UCSD-AML1 (cell line): ENCODE measurements around the gene ZCRB1.
A peak's percentile ranks its signal among the peaks of the same experiment; 100 is the strongest.
"Not testable (repeated sequence)": the region's sequence is repeated elsewhere in the genome, so short reads cannot be mapped to it uniquely, and the experiment has no call there.

Experiments used
- DNase-seq: peaks from one replicate; lab custom pipeline; 2025; ENCODE audit not compliant: unreplicated experiment; lab: John Stamatoyannopoulos, UW

The ZCRB1 gene, protein sequence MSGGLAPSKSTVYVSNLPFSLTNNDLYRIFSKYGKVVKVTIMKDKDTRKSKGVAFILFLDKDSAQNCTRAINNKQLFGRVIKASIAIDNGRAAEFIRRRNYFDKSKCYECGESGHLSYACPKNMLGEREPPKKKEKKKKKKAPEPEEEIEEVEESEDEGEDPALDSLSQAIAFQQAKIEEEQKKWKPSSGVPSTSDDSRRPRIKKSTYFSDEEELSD

DNA sequence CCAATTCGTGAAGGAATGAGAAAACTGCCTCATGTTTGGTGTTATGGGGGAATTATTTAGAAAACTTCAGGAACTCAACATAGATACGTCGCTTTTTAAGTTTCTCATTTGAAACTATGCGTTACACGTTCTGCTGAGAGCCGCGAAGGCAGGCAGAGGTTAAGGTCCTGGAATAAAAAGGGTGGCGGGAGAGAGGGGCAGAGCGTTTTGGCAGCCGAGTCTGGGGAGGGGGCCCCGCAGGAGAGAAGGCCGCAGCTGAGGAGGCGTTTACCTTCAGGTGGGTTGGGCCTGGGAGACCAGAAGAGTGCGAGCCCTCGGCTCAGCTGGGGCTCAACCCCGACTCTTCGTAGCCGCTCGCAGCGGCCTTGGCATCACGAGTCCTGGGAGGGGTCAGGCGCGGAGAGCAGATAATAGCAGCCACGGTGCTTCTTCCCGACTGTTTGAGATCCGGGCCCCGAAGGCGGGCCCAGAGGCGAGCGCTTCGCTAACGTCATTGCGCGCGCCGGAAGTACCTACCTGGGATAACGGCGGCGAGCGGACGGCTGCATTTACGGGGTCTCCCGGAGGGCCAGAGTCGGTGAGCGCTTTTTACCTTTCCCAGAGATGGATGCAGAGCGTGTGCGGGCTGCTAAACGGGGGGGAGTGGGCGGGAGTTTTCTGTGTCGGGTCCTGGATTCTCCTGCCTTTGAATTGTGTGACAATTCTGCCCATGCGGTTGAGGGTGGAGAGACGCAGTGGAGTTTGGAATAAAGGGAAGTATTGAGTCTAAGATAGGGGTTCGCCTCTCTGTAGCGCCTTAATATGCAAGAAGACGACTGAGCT is at the start of gene ZCRB1, which contains the start of gene PPHLN1:
Gene ZCRB1 (minus strand): TSS at position 442 of the 822 bp plus-strand sequence. CDS start 1,992 bp downstream, outside the sequence.
Gene PPHLN1 (plus strand): TSS at position 515 of the 822 bp plus-strand sequence. CDS start 9,736 bp downstream, outside the sequence.
- DNase-seq: peak; percentile 85

DNA sequence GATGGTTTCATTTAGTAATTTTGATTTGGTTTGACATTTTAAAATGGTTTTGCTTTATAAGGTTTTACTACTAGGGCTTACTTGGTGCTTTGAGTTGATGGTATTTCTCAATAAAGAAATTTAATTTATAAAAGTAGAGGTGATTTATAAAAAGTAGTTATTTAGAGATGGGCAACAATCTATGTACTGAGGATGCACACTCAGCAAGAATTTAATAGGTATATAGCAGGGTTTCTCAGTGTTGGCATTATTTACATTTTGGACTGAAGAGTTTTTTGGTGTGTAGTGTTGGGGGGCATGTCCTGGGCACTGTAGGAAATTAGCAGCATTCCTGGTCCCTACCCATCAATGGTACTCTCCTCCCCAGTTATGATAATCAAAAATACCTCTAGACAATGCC is 47.8 kb upstream of the ZCRB1 start:
- DNase-seq: no peak

DNA sequence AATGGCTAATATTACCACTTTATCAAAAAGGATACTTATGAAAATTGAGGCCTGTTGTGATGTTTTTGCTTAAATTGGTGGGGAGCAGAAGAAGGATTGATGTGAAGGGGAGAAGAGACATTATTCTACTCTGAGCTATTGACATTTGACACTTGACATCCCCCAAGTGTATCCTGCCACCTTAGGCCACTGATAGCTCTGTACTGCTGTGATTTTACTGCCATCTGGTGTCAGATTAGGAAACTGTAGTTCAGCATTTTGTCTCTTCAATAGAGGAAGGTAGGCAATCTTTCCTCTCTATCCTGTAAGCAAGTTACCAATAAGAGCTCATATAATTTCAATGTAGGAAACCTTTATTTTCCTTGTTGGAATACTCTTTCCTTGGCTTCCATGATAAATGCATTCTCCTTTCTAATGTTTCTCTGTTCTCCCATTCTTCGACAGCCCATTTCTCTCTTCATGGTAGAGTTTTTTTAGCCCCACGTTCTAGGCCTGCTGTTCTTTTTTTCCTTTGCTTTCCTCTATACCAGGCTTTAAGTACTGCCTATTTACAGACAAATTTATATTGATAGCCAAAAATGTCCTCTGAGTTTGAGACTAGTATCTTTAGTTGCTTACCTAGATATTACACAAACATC is 46.4 kb upstream of the ZCRB1 start:
- no peak for DNase-seq

DNA sequence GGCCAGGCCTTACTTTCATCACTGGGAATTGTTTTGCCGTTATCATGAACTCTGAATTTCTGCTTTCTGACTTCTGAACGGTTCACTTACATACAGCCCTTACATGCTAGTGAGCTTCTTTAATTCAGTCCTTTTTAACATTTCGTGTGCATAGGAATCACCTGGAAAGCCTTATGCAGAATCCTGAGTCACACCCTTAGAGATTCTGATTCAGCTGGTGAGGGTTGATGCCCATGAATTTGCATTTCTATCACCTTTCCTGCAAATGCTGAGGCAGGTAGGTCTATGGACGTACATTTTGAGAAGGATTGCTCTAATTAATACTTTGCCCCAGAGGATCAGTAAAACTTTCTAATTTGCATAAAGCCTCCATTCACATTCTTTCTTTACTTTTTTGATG is 44.1 kb upstream of the ZCRB1 start:
- no peak for DNase-seq

DNA sequence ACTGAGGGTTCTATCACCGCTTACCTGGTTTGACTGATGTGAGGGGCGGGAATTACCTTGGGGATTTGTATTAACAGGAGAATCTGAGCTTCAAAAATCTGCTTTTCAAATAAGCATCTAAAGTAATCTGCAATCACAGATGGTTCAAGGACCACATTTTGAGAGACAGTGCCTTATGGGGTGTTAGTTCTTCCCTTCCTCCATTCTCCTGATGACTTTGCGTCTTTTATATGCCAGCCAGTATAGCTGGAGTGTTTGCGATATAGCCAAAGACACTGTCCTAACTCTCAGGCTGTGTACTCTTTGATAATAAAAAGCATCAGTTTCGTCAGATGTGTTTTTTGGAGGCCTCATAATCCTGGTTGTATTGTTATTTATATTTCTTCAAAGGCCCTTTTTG is 39.6 kb upstream of the ZCRB1 start:
- no peak for DNase-seq

DNA sequence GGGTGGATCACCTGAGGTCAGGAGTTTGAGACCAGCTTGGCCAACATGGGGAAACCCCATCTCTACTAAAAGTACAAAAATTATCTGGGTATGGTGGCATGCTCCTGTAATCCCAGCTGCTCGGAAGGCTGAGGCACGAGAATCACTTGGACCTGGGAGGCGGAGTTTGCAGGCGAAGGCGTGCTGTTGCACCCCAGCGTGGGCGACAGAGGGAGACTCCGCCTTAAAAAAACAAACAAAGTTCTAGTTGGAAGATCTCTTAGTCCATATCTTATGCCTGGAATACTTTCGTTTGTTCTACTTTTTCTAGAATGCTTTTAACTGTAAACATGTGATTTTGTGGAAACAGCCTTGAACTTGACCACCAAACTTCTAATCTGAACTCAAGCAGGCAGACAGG is 38.8 kb upstream of the ZCRB1 start:
- DNase-seq: no peak

DNA sequence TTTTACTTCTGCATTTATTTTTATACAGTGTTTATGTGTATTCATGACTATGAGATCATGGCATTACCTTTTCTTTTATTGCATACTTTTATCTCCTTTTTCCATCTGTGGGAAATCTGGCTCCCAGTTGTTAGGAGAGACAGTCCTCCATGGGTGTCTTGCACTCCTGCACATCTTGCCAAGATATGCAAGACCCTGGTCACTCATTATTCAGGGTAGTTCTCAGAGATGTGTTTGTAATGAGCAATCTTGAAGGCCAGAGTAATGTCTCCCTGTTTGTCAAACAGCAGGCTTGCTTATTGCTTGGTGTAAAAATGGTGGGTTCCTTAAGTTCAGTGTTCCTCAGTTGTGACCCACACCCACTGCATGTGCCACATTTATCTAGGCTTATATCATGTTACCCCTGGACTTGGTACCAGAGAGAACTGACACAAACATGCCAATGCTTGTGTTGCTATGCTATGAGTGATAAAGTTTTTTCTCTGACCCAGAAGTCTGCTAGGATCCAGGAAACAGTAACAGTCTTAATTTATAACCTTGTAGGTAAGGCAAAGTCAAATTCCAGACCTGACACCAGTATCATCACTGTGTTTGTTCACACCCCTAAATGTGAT is 36.9 kb upstream of the ZCRB1 start:
- no peak for DNase-seq

DNA sequence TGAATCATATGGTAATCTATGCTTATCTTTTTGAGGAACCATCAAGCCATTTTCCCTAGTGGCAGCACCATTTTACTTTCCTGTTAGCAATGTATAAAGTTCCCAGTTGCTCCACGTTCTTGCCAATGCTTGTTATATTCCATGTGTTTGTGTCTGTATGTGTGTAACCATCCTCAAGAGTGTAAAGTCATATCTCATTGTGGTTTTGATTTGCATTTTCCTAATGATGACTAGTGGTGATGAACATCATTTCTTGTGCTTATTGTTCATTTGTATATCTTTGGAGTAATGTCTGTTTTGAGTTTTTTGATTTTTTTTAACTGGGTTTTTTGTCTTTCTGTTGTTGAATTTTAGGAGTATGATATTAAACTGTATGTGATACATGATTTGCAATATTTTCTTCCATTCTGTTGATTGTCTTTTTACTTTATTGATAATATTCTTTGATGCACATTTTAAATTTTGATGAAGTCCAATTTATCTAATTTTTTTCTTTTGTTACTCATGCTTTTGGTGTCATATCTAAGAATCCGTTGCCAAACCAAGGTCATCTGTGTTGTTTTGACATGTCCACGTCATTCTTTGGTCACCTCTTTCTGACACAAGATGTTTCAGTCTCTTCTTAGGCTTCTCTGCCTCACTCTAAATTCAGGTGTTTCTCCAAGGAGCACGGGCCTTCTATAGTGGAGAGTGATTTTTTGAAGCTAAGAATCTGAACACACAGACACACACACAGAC is 36.2 kb upstream of the ZCRB1 start:
- DNase-seq: no peak

DNA sequence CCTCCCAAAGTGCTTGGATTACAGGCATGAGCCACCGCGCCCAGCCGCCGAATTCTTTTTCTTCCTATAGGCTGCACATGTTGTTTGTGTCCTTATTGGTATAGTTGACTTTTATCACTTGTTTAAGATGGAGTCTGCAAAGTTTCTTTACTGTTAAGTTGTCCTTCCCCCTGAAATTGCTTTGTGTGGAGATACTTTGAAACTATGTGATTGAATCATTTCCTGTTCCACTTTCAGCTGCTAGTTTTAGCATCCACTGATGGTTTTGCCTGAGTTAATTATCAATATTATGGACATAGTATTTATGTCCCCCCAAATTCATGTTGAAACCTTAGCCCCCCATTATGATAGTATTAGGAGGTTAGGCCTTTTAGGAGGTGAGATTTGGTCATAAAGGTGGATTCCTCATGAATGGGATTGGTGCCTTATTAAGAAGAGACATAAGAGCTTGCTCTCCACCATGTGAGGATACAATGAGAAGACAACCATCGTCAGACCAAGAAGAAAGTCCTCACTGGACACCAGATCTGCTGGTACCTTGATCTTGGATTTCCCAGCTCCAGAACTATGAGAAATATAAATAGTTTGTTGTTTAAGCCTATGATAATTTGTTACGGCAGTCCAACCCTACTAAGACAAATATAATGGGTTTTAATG is 35.0 kb upstream of the ZCRB1 start:
- DNase-seq: no peak

DNA sequence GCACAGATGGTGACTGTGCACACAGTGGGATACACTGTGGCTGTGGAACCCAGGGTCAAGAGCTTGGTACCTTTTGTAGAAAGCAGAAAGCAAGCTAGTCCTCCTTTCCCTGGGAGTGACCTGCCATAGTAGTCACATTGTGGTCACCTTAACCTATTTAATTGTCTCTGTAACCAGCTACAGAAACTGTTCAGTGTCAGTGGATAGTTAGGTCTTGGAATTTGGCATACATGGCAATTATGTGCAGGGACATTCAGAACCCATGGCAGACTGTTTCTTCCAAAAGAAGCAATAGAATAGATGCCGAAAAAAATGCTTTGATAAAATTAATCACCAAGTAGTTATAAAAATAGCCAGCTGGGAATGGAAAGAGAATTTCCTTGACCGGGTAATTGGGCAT is 30.4 kb upstream of the ZCRB1 start:
- DNase-seq: no peak

DNA sequence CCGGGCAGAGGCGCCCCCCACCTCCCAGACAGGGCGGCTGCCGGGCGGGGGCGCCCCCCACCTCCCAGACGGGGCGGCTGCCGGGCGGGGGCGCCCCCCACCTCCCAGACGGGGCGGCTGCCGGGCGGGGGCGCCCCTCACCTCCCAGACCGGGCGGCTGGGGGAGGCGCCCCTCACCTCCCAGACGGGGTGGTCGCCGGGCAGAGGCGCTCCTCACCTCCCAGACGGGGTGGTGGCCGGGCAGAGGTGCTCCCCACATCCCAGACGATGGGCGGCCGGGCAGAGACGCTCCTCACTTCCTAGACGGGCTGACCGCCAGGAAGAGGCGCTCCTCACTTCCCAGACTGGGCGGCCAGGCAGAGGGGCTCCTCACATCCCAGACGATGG is 24.1 kb upstream of the ZCRB1 start:
- not testable (repeated sequence) for DNase-seq

DNA sequence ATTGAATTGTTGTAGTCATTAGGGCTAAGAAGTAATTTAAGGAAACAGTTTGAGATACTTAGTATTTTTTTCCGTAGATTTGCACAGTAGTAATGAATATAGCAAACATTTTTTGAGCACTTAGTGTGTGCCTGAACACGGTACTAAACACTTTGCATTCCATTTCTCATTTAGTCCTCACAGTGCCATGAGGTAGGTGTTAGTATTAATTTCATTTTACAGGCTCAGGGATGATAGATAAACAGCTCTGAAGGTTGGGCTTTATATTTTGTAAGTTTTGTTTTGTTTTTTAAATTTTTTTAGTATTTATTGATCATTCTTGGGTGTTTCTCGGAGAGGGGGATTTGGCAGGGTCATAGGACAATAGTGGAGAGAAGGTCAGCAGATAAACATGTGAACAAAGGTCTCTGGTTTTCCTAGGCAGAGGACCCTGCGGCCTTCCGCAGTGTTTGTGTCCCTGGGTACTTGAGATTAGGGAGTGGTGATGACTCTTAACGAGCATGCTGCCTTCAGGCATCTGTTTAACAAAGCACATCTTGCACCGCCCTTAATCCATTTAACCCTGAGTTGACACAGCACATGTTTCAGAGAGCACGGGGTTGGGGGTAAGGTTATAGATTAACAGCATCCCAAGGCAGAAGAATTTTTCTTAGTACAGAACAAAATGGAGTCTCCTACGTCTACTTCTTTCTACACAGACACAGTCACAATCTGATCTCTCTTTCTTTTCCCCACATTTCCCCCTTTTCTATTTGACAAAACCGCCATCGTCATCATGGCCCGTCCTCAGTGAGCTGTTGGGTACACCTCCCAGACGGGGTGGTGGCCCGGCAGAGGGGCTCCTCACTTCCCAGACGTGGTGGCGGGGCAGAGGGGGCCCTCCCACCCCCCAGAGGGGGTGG is 23.5 kb upstream of the ZCRB1 start:
- DNase-seq: not testable (repeated sequence)

DNA sequence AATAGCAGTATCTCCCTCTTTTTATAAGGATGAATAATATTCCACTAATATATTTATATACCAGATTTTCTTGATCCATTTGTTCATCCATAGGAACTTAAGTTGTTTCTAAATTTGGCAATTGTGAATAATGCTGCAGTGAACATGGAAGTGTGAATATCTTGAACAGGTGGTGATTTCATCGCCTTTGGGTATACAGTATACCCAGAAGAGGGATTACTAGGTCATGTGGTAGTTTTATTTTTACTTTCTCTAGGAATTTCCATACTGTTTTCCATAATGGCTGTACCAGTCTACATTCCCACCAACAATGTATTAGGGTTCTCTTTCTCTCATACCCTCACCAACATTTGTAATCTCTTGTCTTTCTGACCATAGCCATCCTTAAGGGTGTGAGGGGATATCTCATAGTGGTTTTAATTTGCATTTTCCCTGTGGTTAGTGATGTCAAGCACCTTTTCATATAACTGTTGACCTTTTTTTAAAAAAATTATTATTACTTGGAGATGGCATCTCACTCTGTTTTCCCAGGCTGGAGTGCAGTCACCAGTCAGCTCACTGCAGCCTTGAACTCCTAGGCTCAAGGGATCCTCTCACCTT is 20.6 kb upstream of the ZCRB1 start:
- no peak for DNase-seq

DNA sequence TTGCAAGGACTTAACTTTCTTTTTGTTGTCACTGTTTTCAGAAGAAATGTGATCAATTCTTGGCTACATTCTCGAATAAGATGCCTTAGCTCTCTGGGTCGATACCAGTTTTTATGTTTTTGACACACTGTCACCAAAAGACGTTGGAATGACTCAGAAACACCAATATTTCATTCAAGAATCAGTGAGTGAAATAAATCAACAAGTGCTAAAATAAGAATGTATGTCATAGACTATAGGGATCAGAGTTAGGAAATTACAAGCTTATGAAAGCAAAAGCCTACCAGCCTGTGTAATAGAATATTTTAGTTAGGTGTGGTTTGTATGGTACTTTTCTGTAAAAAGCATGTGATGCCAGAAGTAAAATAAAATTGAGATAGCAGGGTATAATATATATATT is 17.8 kb upstream of the ZCRB1 start:
- DNase-seq: no peak

DNA sequence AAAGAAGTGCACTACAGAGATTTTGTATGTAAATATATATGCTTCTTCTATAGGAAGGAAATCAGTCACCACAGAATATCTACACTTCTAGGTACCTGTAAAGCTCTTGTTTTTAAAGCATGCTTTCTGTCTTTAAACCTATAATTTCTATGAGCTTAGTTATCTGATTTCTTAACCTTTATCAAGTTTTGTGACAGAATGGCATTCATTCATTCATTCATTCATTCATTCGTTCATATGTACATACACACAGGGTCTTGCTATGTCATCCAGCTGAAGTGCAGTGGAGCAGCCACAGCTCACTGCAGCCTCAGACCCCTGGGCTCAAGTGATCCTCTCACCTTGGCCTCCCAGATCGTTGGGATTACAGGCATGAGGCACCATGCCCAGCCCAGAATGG is 16.1 kb upstream of the ZCRB1 start:
- DNase-seq: no peak

DNA sequence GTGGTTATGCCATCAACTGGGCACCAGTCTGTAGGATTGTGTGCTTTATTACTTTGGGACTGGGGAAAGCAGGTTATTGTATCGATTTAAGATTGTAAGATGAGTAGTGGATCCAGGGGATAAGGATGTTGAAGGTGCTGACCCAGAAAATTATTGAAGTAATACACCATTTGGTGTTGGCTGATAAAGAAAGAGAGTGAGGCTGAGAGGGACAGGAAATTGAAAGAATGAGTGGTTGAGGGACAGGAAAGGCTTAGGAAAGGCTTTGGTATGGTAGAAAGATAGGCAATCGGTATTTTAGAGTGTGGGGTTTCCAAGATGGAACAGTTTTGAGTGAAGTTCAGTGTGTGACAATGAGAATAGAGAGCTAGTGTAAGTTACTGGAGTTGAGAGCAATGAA is 12.4 kb upstream of the ZCRB1 start:
- no peak for DNase-seq

DNA sequence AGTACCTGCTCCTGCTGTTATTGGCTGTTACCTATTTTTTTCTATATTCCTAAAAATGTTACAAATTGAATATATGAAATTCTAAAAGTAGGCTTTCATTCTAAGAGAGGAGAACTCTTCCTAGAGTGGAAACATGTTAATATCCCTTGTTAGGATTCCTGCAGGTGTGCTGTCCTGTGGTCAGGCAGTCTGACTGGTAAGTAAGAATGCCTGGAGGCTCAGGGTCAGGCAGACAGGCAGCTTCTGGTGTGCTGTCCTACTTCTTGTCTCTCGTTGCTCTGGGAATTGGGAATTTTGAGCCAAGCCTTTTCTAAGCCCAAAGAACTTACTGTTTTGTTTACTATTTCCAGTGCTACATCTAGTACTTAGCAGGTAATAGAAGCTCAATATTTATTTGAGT is 10.4 kb upstream of the ZCRB1 start:
- DNase-seq: no peak

DNA sequence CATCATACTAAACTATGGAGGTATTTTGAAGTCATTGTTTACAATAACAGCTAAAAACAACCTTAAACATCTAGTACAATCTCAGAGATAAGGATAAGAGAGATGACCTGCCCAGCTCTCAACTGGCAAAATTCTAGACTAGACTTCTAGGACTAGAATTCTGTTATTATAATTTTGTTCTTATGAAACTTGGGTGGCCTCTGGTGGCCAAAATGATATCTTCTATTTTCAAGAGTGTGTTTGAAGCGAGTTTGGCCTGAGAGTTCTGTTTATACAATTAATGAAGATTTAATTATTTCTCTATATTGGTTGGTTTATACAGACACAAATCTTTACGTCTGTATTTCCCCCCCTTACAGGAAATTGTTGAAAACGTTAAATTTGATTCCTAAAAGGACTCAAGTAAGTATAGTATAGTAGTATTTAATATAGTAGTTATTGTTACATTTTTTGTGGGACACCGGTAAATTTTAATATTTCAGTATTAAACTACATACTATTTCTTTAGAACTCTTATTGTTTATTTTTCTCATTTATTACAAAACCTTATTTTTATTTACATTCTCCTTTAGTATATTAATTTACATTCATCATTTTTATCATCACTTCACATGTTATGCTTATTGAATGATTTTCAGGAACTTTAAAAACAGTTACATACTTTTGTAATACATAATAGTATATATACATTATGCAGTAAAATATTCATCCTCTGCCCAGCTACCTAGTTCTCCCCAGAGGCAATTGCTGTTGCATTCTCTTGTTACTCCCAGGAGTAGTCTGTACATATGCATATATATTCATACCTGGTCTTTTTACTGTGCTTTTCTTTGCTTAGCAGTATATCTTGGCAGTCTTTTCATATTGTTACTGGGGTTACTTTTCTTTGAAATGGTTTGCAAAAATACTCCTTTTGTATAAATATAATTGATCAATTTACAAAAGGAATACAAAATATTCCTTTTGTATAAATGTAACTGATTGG is 6.7 kb upstream of the ZCRB1 start:
- no peak for DNase-seq
